Measurements from ENCODE around the gene MORC1.

DNA sequence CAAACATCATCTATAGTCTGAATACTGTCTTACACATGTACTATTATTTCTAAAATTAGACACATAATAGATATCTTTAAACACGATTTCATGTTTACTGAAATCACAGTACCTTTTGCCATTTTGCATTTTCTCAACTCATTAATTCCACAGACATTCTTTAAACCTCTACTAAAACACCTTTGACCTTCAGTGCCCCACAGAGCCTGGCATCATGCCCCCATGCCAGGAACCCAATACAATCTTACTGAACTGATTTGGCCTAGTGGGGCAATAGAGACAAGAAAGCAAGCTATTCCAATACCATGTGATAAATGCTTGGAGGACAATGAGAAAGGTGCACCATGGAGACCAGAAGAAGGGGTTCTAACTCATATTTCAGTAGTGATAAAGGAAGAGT lies 144.9 kb downstream of the MORC1 start:
- TF ChIP-seq POLR2A (IDR thresholded peaks at IDR 0.05) (no peak), CTCF (IDR thresholded peaks at IDR 0.05) (no peak)

Measured in adrenal gland (tissue), 5 donors.